Skeletal muscle satellite cell (primary cell): Measurements from ENCODE around the gene BAIAP2.
A peak's percentile ranks its signal among the peaks of the same experiment; 100 is the strongest.

Experiments
- H3K27me3 ChIP-seq: 2 replicates; pipeline ENCODE4 v1.7.0; 2013; ENCODE audit warnings: low read length; ENCODE audit not compliant: control insufficient read depth, insufficient read depth
- H3K36me3 ChIP-seq: 2 replicates; pipeline ENCODE4 v1.7.0; 2013; ENCODE audit warnings: mild to moderate bottlenecking, control low read depth, low read length; ENCODE audit not compliant: insufficient read depth
- H3K4me1 ChIP-seq: 2 replicates; pipeline ENCODE4 v1.7.0; 2013; ENCODE audit warnings: low read length; ENCODE audit not compliant: control insufficient read depth, insufficient read depth
- H3K4me2 ChIP-seq: 2 replicates; pipeline ENCODE4 v1.7.0; 2013; ENCODE audit warnings: mild to moderate bottlenecking, low read length
- H3K4me3 ChIP-seq: 2 replicates; pipeline ENCODE4 v1.7.0; 2013; ENCODE audit warnings: low read length
- H3K9ac ChIP-seq: 2 replicates; pipeline ENCODE4 v1.7.0; 2013; ENCODE audit warnings: mild to moderate bottlenecking, low read depth, low read length, moderate library complexity
- H3K9me3 ChIP-seq: replicated peaks from 2 replicates; pipeline ENCODE4 v1.7.0; 2013; ENCODE audit warnings: mild to moderate bottlenecking, control low read depth, low read length

The BAIAP2 gene

GRCh38 chr17:81082177-81083073, 47.5 kb downstream of the BAIAP2 start:
- Histone ChIP-seq H3K9me3 (no peaks in the 10 kb centered on the region), H3K4me1 (no peaks in the 10 kb centered on the region), H3K9ac (no peak overlapping the region), H3K4me3 (no peak overlapping the region), H3K27me3 (no peaks in the 10 kb centered on the region), H3K4me2 (no peak overlapping the region), H3K36me3 (peaks cover 8% of the 10 kb centered on the region)

- no peaks in the 10 kb centered on the region for H3K27me3 ChIP-seq
- H3K4me1 ChIP-seq, result no peaks in the 10 kb centered on the region
- no peak overlapping the region for H3K4me2 ChIP-seq
- no peaks in the 10 kb centered on the region for H3K9me3 ChIP-seq
- peaks cover 8% of the 10 kb centered on the region for H3K36me3 ChIP-seq
- no peak overlapping the region for H3K4me3 ChIP-seq
- H3K9ac ChIP-seq, result no peak overlapping the region
Measured at GRCh38 chr17:81083125-81083765, 48.3 kb downstream of the BAIAP2 start.

- Histone ChIP-seq H3K9me3 (no peaks in the 10 kb centered on the region), H3K4me1 (no peaks in the 10 kb centered on the region), H3K27me3 (no peaks in the 10 kb centered on the region), H3K36me3 (peaks cover 13% of the 10 kb centered on the region), H3K4me2 (no peak overlapping the region), H3K4me3 (no peak overlapping the region), H3K9ac (no peak overlapping the region)
Measured at GRCh38 chr17:81084680-81085419, 49.9 kb downstream of the BAIAP2 start.

- Histone ChIP-seq H3K4me3 (no peak overlapping the region), H3K36me3 (peaks cover 13% of the 10 kb centered on the region), H3K9me3 (no peaks in the 10 kb centered on the region), H3K27me3 (no peaks in the 10 kb centered on the region), H3K4me1 (peaks cover 3% of the 10 kb centered on the region), H3K4me2 (no peak overlapping the region), H3K9ac (no peak overlapping the region)
Measured at GRCh38 chr17:81085420-81085911, 50.5 kb downstream of the BAIAP2 start.

DNA sequence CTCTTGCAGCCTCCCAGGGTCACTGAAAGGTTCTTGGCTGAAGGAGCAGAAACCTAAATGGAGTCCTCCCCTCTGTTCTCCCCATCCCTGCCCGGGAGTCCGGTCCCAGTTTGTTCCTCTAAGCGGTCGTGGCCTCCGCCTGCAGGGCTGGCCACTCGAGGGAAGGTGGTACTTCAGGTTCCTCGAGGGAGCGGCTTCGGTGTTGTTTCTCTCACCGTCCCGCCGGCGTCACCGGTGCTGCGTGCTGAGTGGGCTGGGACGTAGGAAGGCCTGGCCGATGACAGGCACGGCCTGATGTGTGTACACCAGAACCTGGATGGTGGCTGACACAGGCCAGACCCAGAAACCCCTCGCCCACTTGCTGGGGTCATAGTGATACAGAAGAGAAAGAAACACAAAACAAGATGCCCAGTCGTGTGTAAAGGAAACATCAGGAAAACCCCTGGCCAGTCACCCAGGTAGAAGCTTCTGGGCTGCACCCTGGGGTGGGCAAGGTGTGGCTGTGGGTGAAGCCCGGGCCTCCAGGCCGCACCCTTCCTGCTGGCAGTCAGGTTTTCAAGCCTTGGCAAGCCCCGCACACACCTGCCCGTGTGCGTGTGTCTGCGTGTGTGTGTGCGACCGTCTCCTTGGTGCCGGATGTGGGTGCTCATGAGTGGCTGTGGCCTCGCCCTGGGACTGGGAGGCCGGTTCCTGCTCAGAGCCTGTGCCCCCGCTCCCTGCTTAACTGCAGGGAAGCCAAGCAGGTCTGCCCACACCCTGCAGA, 52.0 kb downstream of the BAIAP2 start:
- Histone ChIP-seq H3K4me1 (peaks cover 6% of the 10 kb centered on the region), H3K4me2 (no peak overlapping the region), H3K36me3 (peaks cover 13% of the 10 kb centered on the region), H3K4me3 (no peak overlapping the region), H3K9ac (no peak overlapping the region), H3K27me3 (no peaks in the 10 kb centered on the region), H3K9me3 (no peaks in the 10 kb centered on the region)

DNA sequence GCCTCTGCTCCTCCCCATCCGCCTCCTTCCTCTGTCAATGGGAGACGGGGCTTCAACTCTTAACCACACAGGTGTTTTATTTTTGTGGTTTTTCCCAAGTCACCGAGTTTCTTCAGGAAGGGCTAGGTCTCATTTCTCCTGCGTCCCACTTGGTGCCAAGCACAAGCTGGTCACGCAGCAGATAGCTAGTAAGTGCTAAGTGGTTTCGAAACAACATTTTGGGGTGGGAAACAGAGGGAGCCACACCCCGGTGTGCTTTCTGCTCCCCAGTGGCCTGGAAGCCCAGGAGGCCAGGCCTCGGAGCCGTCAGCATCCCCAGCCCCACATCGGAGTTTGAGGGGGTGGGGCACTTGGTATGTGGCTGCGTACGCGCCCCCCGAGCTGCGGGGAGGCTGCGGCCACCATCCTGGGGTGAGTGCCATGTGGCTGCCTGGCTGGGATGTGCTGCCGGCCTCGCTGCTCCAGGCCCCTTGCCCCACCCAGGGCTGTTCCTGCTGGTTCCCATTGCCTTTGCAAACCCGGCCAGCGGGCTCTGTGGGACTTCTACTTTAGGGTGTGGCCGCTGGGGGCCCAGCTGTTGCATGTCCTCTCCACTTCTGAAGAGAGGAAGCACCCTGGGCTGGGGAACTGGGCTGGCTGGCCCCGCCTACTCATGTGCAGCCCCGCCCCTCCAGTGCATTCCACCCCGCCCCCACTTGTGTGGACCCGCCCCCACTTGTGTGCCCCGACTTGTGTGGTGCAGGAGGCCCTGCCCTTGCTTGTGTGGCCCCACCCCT, 55.6 kb downstream of the BAIAP2 start:
- peak overlapping the region; percentile 18 for H3K9ac ChIP-seq
- peaks cover 11% of the 10 kb centered on the region for H3K36me3 ChIP-seq
- no peaks in the 10 kb centered on the region for H3K9me3 ChIP-seq

DNA sequence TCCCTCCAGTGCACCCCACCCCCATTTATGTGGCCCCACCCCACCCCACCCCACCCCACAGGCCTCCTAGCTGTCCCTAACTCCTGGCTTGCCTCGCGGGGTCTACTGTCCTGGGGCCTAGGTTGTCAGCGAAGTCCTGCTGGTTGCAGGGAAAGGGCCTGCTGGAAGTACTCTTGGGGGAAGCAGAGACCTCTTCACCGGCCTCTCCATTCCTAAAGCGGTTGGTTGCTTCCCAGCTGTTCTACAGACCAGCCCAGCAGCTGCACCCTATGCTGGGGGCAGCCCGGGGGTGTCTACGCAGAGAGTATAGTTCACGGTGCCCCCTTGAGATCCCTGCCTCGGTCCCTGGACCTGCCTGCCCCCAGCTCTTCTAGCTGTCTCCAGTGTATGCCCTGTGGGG, 56.2 kb downstream of the BAIAP2 start:
- Histone ChIP-seq H3K4me2 (no peak overlapping the region), H3K4me1 (peaks cover 28% of the 10 kb centered on the region), H3K36me3 (peaks cover 7% of the 10 kb centered on the region), H3K27me3 (no peaks in the 10 kb centered on the region), H3K4me3 (no peak overlapping the region), H3K9me3 (no peaks in the 10 kb centered on the region), H3K9ac (no peak overlapping the region)

More for the DNA sequence above, 55.6 kb downstream of the BAIAP2 start:
- Histone ChIP-seq H3K4me2 (no peak overlapping the region), H3K4me1 (peaks cover 22% of the 10 kb centered on the region), H3K27me3 (no peaks in the 10 kb centered on the region), H3K4me3 (no peak overlapping the region)

DNA sequence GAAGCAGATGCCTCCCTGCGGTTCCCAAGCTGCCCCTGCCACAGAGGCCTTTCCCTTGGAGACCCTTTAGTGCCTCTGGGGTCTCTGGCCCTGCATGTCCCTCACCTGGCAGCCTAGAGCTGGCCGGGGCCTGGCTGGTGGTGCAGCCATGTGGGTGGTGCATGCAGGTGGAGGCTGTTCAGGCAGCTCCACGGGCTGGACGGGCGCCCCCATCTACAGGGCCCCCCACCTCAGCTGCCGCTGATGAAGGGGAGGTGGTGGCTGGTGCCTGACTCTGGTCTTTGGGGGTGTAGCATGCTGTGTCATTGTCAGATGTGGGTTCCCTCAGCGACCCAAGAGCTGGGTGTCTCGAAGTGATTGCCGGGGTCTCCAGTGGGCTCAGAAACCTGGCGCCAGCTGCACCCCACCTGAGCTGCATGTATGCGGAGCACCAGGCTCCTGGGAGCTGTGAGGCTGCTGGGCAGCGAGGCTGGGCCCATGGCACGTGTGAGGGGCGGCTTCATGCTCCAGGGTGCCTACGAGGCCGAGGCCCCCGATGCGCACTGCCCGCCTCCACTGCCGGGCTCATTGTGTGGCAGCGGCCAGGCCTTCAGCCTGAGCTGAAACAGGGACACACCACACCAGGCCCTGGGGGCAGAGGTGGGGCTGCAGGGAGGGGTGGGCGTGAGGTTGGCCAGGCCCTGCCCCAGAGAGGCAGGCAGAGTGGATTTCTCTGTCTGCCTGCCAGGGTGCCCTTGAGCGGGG, 57.0 kb downstream of the BAIAP2 start:
- H3K9me3 ChIP-seq, result no peaks in the 10 kb centered on the region
- H3K4me2 ChIP-seq, result no peak overlapping the region
- no peak overlapping the region for H3K4me3 ChIP-seq
- H3K9ac ChIP-seq, result no peak overlapping the region
- no peaks in the 10 kb centered on the region for H3K27me3 ChIP-seq
- H3K4me1 ChIP-seq, result peaks cover 36% of the 10 kb centered on the region
- peaks cover 4% of the 10 kb centered on the region for H3K36me3 ChIP-seq

DNA sequence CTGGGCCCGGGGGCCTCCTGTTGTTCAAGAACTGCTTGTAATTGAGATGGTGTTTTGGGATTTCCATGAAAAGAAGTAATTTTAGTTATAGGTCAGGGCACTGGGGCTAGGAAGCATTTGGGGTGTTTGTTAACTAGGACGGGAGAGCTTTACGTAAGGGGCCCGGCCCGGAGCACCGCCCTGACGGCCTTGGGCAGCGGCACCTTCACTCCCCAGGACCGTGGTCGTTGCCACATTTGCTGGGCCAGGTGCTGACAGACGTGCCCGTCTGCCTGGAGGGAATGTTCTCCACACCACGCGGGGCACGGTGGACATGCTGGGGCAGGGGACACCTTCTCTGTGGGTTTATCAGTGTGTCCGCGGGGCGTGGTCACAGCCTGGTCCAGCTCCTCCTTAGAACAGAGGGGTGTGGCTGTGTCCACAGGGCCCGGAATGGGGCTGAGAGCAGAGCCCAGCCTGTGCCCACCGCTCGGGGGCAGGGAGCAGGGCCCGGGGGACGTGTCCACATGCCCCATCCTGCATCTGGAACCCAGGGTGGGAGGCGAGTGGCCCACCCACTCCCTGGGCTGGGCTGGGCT, 57.7 kb downstream of the BAIAP2 start:
- Histone ChIP-seq H3K9ac (no peak overlapping the region), H3K4me3 (no peak overlapping the region), H3K4me1 (peaks cover 42% of the 10 kb centered on the region), H3K27me3 (no peaks in the 10 kb centered on the region), H3K9me3 (no peaks in the 10 kb centered on the region), H3K36me3 (peaks cover 4% of the 10 kb centered on the region), H3K4me2 (no peak overlapping the region)
